Parathyroid adenoma (tissue), 2 donors: Measurements from ENCODE around the gene IGF2BP2.

Experiments used
- H2AFZ ChIP-seq: fragments of 300-600 bp; sonication (generic); one replicate; pipeline ENCODE4 v1.7.0; 2017; ENCODE audit warnings: antibody characterized with exemption, mild to moderate bottlenecking
- H3K27ac ChIP-seq: fragments of 300-600 bp; sonication (generic); one replicate; pipeline ENCODE4 v1.7.0; 2017
- H3K27me3 ChIP-seq: fragments of 300-600 bp; sonication (generic); one replicate; pipeline ENCODE4 v1.7.0; 2017; ENCODE audit warnings: low read length; ENCODE audit not compliant: control insufficient read depth, insufficient read depth
- H3K36me3 ChIP-seq: fragments of 300-600 bp; sonication (generic); one replicate; pipeline ENCODE4 v1.7.0; 2017; ENCODE audit warnings: low read length; ENCODE audit not compliant: control insufficient read depth, insufficient read depth
- H3K4me1 ChIP-seq: fragments of 300-600 bp; sonication (generic); one replicate; pipeline ENCODE4 v1.7.0; 2017; ENCODE audit warnings: control low read depth
- H3K4me2 ChIP-seq: fragments of 300-600 bp; sonication (generic); one replicate; pipeline ENCODE4 v1.7.0; 2017; ENCODE audit warnings: low read length
- H3K4me3 ChIP-seq: fragments of 300-600 bp; sonication (generic); one replicate; pipeline ENCODE4 v1.7.0; 2017; ENCODE audit warnings: low read depth, low read length
- H3K79me2 ChIP-seq: fragments of 300-600 bp; sonication (generic); one replicate; pipeline ENCODE4 v1.7.0; 2017; ENCODE audit warnings: control low read depth
- H3K9ac ChIP-seq: fragments of 300-600 bp; sonication (generic); one replicate; pipeline ENCODE4 v1.7.0; 2017; ENCODE audit warnings: mild to moderate bottlenecking
- H3K9me3 ChIP-seq: fragments of 300-600 bp; sonication (generic); one replicate; pipeline ENCODE4 v1.7.0; 2017; ENCODE audit warnings: low read length; ENCODE audit not compliant: control insufficient read depth
- TF ChIP-seq, protein P1 (sequence below): fragments of 300-600 bp; sonication (generic); IDR thresholded peaks from one replicate; pipeline ENCODE4 v1.7.0; 2017; ENCODE audit warnings: antibody characterized with exemption, mild to moderate bottlenecking
- donor health status: primary hyperparathyroidism.

The IGF2BP2 gene

DNA sequence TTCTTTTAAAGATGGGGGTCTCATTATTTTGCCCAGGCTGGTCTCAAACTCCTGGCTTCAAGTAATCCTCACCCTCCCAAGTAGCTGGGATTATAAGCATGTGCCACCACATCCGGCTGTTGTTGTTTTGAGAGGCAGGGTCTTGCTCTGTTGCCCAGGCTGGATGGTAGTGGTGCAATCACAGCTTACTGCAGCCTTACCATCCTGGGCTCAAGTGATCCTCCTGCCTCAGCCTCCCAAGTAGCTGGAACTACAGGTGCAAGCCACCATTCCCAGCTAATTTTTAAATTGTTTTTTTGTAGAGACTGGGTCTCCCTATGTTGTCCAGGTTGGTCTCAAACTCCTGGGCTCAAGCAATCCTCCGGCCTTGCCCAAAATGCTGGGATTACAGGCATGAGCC lies 133.2 kb downstream of the IGF2BP2 start:
- no peaks in the 10 kb centered on the region for H3K9me3 ChIP-seq
- no peak overlapping the region for H3K4me2 ChIP-seq
- H3K27ac ChIP-seq = no peak overlapping the region
- no peak overlapping the region for H3K9ac ChIP-seq
- H3K27me3 ChIP-seq = no peaks in the 10 kb centered on the region
- H3K4me3 ChIP-seq = no peak overlapping the region
- no peaks in the 10 kb centered on the region for H3K79me2 ChIP-seq
- no peaks in the 10 kb centered on the region for H3K4me1 ChIP-seq
- H2AFZ ChIP-seq = no peak overlapping the region
- H3K36me3 ChIP-seq = no peaks in the 10 kb centered on the region
- TF ChIP-seq, protein P1, sequence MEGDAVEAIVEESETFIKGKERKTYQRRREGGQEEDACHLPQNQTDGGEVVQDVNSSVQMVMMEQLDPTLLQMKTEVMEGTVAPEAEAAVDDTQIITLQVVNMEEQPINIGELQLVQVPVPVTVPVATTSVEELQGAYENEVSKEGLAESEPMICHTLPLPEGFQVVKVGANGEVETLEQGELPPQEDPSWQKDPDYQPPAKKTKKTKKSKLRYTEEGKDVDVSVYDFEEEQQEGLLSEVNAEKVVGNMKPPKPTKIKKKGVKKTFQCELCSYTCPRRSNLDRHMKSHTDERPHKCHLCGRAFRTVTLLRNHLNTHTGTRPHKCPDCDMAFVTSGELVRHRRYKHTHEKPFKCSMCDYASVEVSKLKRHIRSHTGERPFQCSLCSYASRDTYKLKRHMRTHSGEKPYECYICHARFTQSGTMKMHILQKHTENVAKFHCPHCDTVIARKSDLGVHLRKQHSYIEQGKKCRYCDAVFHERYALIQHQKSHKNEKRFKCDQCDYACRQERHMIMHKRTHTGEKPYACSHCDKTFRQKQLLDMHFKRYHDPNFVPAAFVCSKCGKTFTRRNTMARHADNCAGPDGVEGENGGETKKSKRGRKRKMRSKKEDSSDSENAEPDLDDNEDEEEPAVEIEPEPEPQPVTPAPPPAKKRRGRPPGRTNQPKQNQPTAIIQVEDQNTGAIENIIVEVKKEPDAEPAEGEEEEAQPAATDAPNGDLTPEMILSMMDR = no peak

DNA sequence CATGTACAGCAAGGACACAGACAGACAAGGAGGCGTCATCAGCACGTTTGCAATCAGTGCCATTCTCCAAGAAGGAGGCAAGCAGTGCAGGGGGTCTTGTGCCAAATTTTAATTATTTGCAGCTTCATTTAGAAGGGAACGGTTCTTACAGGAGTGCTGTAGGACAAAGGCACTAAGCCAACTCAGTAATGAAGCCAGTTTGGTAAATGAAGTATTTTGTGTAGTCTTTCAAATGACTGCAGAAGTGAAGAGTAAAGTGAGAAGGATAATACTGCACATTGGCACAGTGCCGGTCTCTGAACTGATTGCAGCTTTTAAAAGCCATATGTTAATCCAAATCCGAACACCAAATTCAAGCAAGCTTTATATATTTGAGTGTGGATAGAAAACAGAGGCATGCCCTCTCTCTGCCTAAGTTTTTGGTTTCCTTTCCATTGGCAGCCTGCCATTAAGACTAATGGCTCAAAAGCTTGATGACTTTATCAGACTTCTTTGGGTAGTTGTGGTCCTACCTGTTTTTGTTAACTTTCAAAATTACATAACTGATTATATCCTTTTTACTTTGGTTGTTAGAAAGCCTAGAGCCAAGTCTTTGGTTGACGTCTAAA lies 137.5 kb downstream of the IGF2BP2 start:
- Histone ChIP-seq H3K4me2 (no peak overlapping the region), H3K4me1 (no peaks in the 10 kb centered on the region), H3K9me3 (no peaks in the 10 kb centered on the region), H3K27me3 (no peaks in the 10 kb centered on the region), H3K79me2 (no peaks in the 10 kb centered on the region), H3K36me3 (no peaks in the 10 kb centered on the region), H3K9ac (no peak overlapping the region), H2AFZ (no peak overlapping the region), H3K4me3 (no peak overlapping the region), H3K27ac (no peak overlapping the region)
- TF ChIP-seq, protein P1 = no peak

DNA sequence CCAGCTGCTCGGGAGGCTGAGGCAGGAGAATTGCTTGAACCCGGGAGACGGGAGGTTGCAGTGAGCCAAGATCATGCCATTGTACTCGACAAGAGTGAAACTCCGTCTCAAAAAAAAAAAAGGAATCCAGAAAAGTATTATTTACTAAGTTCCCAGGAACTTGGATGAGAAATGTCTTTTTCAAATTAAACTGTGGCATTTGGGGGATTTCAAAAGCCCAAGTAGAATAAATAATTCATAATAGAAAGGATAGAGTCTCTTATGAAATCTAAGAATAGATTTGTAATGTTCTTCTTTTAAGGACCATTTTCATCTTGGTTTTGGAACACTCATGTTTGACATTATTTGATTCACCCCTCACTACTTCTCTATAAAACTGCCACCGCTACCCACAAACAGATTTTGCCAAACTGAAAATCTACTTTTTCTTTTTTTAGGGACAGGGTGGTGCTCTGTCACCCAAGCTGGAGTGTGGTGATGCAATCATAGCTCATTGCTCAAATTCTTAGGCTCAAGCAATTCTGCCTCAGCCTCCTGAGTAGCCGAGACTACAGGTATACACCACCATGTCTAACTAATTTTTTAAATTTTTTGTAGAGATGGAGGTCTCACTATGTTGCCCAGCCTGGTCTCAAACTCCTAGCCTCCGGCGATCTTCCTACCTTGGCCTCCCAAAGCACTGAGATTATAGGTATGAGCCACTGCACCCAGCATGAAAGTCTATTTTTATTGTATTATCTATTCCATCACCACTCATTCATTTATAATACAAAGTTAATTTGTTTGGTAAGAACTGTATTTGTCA lies 139.4 kb downstream of the IGF2BP2 start:
- no peak overlapping the region for H2AFZ ChIP-seq
- TF ChIP-seq, protein P1 = no peak
- H3K36me3 ChIP-seq = no peaks in the 10 kb centered on the region
- no peak overlapping the region for H3K27ac ChIP-seq
- H3K4me1 ChIP-seq = no peaks in the 10 kb centered on the region
- no peaks in the 10 kb centered on the region for H3K9me3 ChIP-seq
- no peak overlapping the region for H3K9ac ChIP-seq
- H3K4me2 ChIP-seq = no peak overlapping the region
- H3K4me3 ChIP-seq = no peak overlapping the region
- H3K79me2 ChIP-seq = no peaks in the 10 kb centered on the region
- no peaks in the 10 kb centered on the region for H3K27me3 ChIP-seq

DNA sequence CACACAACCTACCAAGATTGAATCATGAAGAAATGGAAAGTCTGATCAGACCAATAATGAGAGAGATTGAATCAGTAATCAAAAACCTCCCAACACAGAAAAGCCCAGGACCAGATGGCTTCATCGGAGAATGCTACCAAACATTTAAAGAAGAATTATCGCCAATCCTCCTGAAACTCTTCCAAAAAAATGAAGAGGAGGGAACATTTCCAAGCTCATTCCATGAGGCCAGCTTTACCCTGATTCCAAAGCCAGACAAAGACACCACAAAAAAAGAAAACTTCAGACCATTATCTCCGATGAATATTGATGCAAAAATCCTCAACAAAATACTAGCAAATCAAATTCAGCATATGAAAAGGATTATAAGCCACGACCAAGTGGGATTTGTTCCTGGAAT lies 144.6 kb downstream of the IGF2BP2 start:
- H3K4me3 ChIP-seq = no peak overlapping the region
- H3K79me2 ChIP-seq = no peaks in the 10 kb centered on the region
- no peaks in the 10 kb centered on the region for H3K36me3 ChIP-seq
- H2AFZ ChIP-seq = no peak overlapping the region
- H3K27ac ChIP-seq = no peak overlapping the region
- H3K4me1 ChIP-seq = no peaks in the 10 kb centered on the region
- TF ChIP-seq, protein P1 = no peak
- no peaks in the 10 kb centered on the region for H3K9me3 ChIP-seq
- H3K27me3 ChIP-seq = no peaks in the 10 kb centered on the region
- H3K4me2 ChIP-seq = no peak overlapping the region
- no peak overlapping the region for H3K9ac ChIP-seq

DNA sequence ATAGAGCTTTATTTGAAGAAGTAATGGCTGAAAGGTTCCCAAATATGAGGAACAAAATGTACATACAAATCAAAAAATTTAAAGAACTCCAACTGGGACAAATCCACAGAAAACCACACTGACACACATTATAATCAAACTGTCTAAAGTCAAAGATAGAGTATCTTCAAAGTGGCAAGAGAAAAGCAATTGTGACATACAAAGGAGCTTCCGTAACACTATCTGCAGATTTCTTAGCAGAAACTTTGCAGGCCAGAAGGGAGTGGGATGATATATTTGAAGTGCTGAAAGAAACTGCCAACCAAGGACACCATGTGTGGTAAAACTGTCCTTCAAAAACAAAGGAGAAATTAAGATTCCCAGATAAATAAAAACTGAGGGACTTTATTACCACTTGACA lies 146.8 kb downstream of the IGF2BP2 start:
- H3K79me2 ChIP-seq = no peaks in the 10 kb centered on the region
- H3K36me3 ChIP-seq = no peaks in the 10 kb centered on the region
- H3K9me3 ChIP-seq = no peaks in the 10 kb centered on the region
- H3K27me3 ChIP-seq = no peaks in the 10 kb centered on the region
- H3K4me3 ChIP-seq = no peak overlapping the region
- H3K4me2 ChIP-seq = no peak overlapping the region
- H3K9ac ChIP-seq = no peak overlapping the region
- H2AFZ ChIP-seq = no peak overlapping the region
- H3K27ac ChIP-seq = no peak overlapping the region
- no peaks in the 10 kb centered on the region for H3K4me1 ChIP-seq
- TF ChIP-seq, protein P1 = no peak
